Peyer's patch (tissue), 4 donors: ENCODE data around the gene RSPH9.

Source experiments
- CTCF ChIP-seq, 6 experiments: fragments of 450-650 bp in 4 of 6; fragments of 200-600 bp in 2 of 6; sonication (generic) in 1 of 6; IDR thresholded peaks; one replicate each; pipeline ENCODE4 v1.5.1; 2017 to 2019; ENCODE audit warnings: antibody characterized with exemption in 6 of 6, mild to moderate bottlenecking in 3 of 6, moderate library complexity in 1 of 6
- POLR2A ChIP-seq, 2 donors: fragments of 450-650 bp; IDR thresholded peaks; one replicate each; pipeline ENCODE4 v1.5.1; 2017; ENCODE audit warnings: antibody characterized with exemption in 2 of 2, mild to moderate bottlenecking in 2 of 2, moderate library complexity in 2 of 2

GRCh38 chr6:43613721-43614395 lies 31.0 kb upstream of the RSPH9 start:
- TF ChIP-seq CTCF (IDR thresholded peaks at IDR 0.05) (no peak), POLR2A (IDR thresholded peaks at IDR 0.05) (no peak)
